ENCODE measurements around the gene CDH13. TPM values are rescaled to one million over a fixed set of nuclear protein-coding genes. Genes with fewer than 3 reads are reported as not detected.

The CDH13 gene
- total RNA-seq, 2 donors from 2014 or later, result 2.4 to 6.3 TPM

DNA sequence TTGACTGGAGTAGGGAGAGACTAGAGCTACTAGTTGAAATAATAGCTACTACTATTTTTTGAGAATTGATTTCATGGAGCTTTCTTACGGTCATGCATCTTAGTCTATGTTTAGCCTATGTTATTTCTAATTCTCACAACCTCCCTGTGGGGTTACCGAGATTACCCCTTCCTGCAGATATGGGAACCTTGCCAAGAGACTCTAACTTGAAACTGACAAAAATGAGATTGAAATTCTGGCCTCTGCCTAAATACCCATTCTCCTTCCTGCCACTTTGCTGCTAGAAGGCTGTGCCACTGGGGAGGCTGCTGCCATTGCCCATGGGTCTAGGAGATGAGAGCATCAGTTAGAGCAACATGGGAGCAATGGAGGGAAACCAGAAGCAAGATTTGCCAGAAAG, 410.3 kb downstream of the CDH13 start:
- Histone ChIP-seq H3K36me3 (no peaks in the 10 kb centered on the region), H3K4me1 (no peaks in the 10 kb centered on the region), H3K9me3 (no peaks in the 10 kb centered on the region), H3K9ac (ENCODE audit: low read depth in 2 of 2, low read length in 2 of 2) (no peak overlapping the region), H3K4me3 (no peak overlapping the region), H3K27me3 (no peaks in the 10 kb centered on the region), H3K27ac (no peak overlapping the region)
- TF ChIP-seq, protein P1, sequence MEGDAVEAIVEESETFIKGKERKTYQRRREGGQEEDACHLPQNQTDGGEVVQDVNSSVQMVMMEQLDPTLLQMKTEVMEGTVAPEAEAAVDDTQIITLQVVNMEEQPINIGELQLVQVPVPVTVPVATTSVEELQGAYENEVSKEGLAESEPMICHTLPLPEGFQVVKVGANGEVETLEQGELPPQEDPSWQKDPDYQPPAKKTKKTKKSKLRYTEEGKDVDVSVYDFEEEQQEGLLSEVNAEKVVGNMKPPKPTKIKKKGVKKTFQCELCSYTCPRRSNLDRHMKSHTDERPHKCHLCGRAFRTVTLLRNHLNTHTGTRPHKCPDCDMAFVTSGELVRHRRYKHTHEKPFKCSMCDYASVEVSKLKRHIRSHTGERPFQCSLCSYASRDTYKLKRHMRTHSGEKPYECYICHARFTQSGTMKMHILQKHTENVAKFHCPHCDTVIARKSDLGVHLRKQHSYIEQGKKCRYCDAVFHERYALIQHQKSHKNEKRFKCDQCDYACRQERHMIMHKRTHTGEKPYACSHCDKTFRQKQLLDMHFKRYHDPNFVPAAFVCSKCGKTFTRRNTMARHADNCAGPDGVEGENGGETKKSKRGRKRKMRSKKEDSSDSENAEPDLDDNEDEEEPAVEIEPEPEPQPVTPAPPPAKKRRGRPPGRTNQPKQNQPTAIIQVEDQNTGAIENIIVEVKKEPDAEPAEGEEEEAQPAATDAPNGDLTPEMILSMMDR (IDR thresholded peaks at IDR 0.05), result no peak
- no peak for DNase-seq
- intact Hi-C loops (cut with DNase I), result no loop called here

DNA sequence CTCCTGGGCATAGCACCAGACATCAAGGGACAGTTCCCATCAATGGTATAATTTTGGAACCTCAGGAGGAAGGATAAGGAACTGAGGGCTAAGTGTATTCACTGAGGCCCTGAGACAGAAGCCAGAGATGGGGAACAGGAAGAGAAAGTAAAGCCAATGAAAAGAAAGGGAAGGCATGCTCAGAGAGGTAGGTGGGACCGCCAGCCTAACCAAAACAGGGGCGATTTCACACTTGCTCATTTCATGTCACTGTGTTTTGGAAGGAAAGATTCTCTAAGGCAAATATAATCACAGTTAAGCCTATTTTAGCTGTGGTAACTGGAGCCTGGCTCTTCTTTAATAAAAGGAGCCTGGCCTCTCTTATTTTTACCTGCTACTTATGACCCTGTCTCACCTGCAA, 411.1 kb downstream of the CDH13 start:
- Histone ChIP-seq H3K4me1 (no peaks in the 10 kb centered on the region), H3K9me3 (no peaks in the 10 kb centered on the region), H3K4me3 (no peak overlapping the region), H3K27me3 (no peaks in the 10 kb centered on the region), H3K9ac (ENCODE audit: low read depth in 2 of 2, low read length in 2 of 2) (no peak overlapping the region), H3K27ac (no peak overlapping the region), H3K36me3 (no peaks in the 10 kb centered on the region)
- intact Hi-C loops (cut with DNase I), result no loop called here
- TF ChIP-seq, protein P1 (IDR thresholded peaks at IDR 0.05), result no peak
- DNase-seq, result no peak

DNA sequence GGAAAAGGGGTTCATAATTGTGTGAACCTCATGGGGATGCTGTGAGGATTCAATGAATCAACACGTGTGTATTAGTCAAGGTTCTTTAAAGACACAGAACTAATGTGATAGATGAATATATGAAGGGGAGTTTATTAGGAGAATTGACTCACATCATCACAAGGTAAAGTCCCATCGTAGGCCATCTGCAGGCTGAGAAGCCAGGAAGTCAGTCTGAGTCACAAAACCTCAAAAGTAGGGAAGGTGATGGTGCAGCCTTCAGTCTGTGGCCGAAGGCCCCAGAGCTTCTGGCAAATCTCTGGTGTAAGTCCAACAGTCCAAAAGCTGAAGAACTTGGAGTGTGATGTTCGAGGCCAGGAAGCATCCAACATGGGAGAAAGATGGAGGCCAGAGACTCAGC, 413.4 kb downstream of the CDH13 start:
- intact Hi-C loops (cut with DNase I), result no loop called here
- DNase-seq, result no peak
- H3K9ac ChIP-seq (ENCODE audit: low read depth in 2 of 2, low read length in 2 of 2), result no peak overlapping the region
- H3K36me3 ChIP-seq, result no peaks in the 10 kb centered on the region
- H3K4me3 ChIP-seq, result no peak overlapping the region
- H3K27ac ChIP-seq, result no peak overlapping the region
- H3K27me3 ChIP-seq, result no peaks in the 10 kb centered on the region
- TF ChIP-seq, protein P1 (IDR thresholded peaks at IDR 0.05), result no peak
- H3K9me3 ChIP-seq, result no peaks in the 10 kb centered on the region
- H3K4me1 ChIP-seq, result no peaks in the 10 kb centered on the region

DNA sequence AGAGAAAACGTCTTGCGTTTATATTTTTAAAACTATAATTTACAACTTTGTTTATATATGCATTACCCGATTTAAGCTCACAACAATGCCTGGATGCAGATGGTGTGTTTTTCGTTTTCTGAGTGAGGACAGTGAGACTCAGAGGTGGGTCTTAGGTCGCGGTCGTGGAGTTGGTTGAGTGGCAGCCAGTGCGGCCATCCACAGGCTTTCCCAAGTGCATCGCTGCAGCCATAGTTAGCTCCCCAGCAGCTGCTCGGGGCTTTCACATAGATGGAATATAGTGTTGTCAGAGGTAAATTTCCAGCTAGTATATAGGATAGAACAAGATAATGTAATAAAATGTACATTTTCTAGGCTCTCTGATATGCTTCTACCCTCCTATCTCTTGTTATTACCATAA, 417.8 kb downstream of the CDH13 start:
- intact Hi-C loops (cut with DNase I), result no loop called here
- H3K27me3 ChIP-seq, result no peaks in the 10 kb centered on the region
- TF ChIP-seq, protein P1 (IDR thresholded peaks at IDR 0.05), result no peak
- no peak overlapping the region for H3K27ac ChIP-seq
- no peaks in the 10 kb centered on the region for H3K4me1 ChIP-seq
- no peaks in the 10 kb centered on the region for H3K9me3 ChIP-seq
- H3K36me3 ChIP-seq, result no peaks in the 10 kb centered on the region
- no peak overlapping the region for H3K4me3 ChIP-seq
- DNase-seq, result no peak
- no peak overlapping the region for H3K9ac ChIP-seq (ENCODE audit: low read depth in 2 of 2, low read length in 2 of 2)

DNA sequence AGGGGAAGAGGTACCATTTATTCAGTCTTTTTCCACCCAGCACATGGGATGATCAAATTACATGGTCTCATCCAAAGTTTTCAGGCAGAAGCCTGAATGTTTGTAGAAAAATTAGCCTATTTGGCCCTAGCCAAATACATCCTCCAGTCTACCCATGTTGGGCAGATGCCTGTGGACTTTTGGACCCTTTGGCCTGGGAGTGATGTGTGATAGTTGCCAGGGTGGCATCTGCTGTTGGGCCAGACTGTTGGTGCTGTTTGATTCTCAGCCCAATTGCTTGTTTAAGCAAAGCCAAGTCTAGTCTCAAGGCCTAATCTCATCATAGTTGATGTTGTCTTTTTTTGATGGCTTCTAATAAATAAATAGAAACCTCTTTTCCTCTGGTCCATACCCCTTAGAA, 419.0 kb downstream of the CDH13 start:
- H3K9me3 ChIP-seq, result no peaks in the 10 kb centered on the region
- DNase-seq, result no peak
- TF ChIP-seq, protein P1 (IDR thresholded peaks at IDR 0.05), result no peak
- H3K4me3 ChIP-seq, result no peak overlapping the region
- H3K27ac ChIP-seq, result no peak overlapping the region
- intact Hi-C loops (cut with DNase I), result no loop called here
- H3K9ac ChIP-seq (ENCODE audit: low read depth in 2 of 2, low read length in 2 of 2), result no peak overlapping the region
- no peaks in the 10 kb centered on the region for H3K4me1 ChIP-seq
- H3K36me3 ChIP-seq, result no peaks in the 10 kb centered on the region
- no peaks in the 10 kb centered on the region for H3K27me3 ChIP-seq

DNA sequence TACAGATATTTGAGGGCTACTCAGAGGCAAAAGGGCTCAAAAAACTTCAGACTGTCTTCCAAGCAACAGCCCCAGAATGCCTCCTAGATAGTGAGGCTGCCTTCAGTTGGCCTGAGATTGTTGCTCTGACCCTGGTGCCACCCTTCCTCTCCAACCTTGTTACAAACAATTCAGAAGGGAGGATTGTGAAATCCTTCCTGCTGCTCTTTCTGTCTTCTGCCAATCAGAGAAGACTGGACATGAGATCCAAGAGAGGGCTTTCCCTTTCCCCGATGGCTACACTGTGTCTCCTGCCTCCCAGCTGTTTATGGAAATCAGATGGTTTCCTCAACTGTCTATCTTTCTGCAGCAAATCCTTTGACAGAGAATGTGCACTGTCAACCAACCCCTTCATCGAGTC, 419.9 kb downstream of the CDH13 start:
- H3K9me3 ChIP-seq, result no peaks in the 10 kb centered on the region
- H3K4me1 ChIP-seq, result no peaks in the 10 kb centered on the region
- H3K4me3 ChIP-seq, result no peak overlapping the region
- TF ChIP-seq, protein P1 (IDR thresholded peaks at IDR 0.05), result no peak
- intact Hi-C loops (cut with DNase I), result no loop called here
- no peak for DNase-seq
- no peak overlapping the region for H3K9ac ChIP-seq (ENCODE audit: low read depth in 2 of 2, low read length in 2 of 2)
- no peaks in the 10 kb centered on the region for H3K36me3 ChIP-seq
- H3K27me3 ChIP-seq, result no peaks in the 10 kb centered on the region
- no peak overlapping the region for H3K27ac ChIP-seq
